GM23338 (cell line): Measurements from ENCODE around the gene BCAR3. TPM values are rescaled to one million over a fixed set of nuclear protein-coding genes. Genes with fewer than 3 reads are reported as not detected.

ENCODE experiments used
- ATAC-seq: fragments of 200-7000 bp; cut with Tn5 transposase; 3 replicates; pipeline ENCODE4 v1.9.1; 2020
- DNase-seq: peaks from one replicate; pipeline ENCODE4 v3.0.0-alpha.2; 2015; ENCODE audit warnings: low spot score
- H2AFZ ChIP-seq: fragments of 200-600 bp; sonication (generic); 2 replicates; pipeline ENCODE4 v1.8.0; 2016; ENCODE audit warnings: antibody characterized with exemption, mild to moderate bottlenecking, moderate library complexity
- H3F3A ChIP-seq: fragments of 200-600 bp; sonication (generic); replicated peaks from 2 replicates; pipeline ENCODE4 v1.8.0; 2017; ENCODE audit warnings: antibody characterized with exemption, mixed run types, low read depth
- H3K27ac ChIP-seq: fragments of 200-600 bp; sonication (generic); 2 replicates; pipeline ENCODE4 v1.6.1; 2016; ENCODE audit warnings: low read depth
- H3K27me3 ChIP-seq: fragments of 200-600 bp; sonication (generic); 2 replicates; pipeline ENCODE4 v1.8.0; 2016; ENCODE audit warnings: mild to moderate bottlenecking, mixed run types, moderate library complexity; ENCODE audit not compliant: insufficient read depth
- H3K36me3 ChIP-seq: fragments of 200-600 bp; sonication (generic); 2 replicates; pipeline ENCODE4 v1.8.0; 2016; ENCODE audit warnings: mild to moderate bottlenecking; ENCODE audit not compliant: insufficient read depth
- H3K4me1 ChIP-seq: fragments of 200-600 bp; sonication (generic); 2 replicates; pipeline ENCODE4 v1.8.0; 2016; ENCODE audit warnings: mild to moderate bottlenecking, moderate library complexity; ENCODE audit not compliant: insufficient read depth
- H3K4me2 ChIP-seq: fragments of 200-600 bp; sonication (generic); 2 replicates; pipeline ENCODE4 v1.7.1; 2017; ENCODE audit warnings: mixed run types
- H3K4me3 ChIP-seq: fragments of 200-600 bp; sonication (generic); 2 replicates; pipeline ENCODE4 v1.6.1; 2016; ENCODE audit warnings: mixed run types
- H3K79me2 ChIP-seq: fragments of 200-600 bp; sonication (generic); replicated peaks from 2 replicates; pipeline ENCODE4 v1.8.0; 2017; ENCODE audit warnings: mild to moderate bottlenecking; ENCODE audit not compliant: insufficient read depth
- H3K9me2 ChIP-seq: fragments of 200-600 bp; sonication (generic); 2 replicates; pipeline ENCODE4 v1.8.0; 2017; ENCODE audit not compliant: insufficient read depth
- H4K20me1 ChIP-seq: fragments of 200-600 bp; sonication (generic); replicated peaks from 2 replicates; pipeline ENCODE4 v1.8.0; 2017; ENCODE audit warnings: mild to moderate bottlenecking; ENCODE audit not compliant: insufficient read depth
- H3K27ac Mint-ChIP-seq: 2 replicates; pipeline ENCODE4 v1.8.0; 2020; ENCODE audit warnings: inconsistent platforms, mild to moderate bottlenecking, moderate library complexity, mixed read lengths
- H3K27me3 Mint-ChIP-seq: 3 replicates; pipeline ENCODE4 v1.8.0; 2022; ENCODE audit warnings: low read depth, mild to moderate bottlenecking, moderate library complexity, mixed read lengths, inconsistent platforms; ENCODE audit not compliant: insufficient read depth, poor library complexity
- H3K36me3 Mint-ChIP-seq: 3 replicates; pipeline ENCODE4 v1.8.0; 2021; ENCODE audit warnings: low read depth, mild to moderate bottlenecking, inconsistent platforms, moderate library complexity, mixed read lengths
- H3K4me1 Mint-ChIP-seq: 3 replicates; pipeline ENCODE4 v1.8.0; 2020; ENCODE audit warnings: mild to moderate bottlenecking, inconsistent platforms, mixed read lengths
- H3K4me3 Mint-ChIP-seq: 3 replicates; pipeline ENCODE4 v1.8.0; 2021; ENCODE audit warnings: moderate library complexity, mild to moderate bottlenecking, inconsistent platforms, mixed read lengths
- H3K9me3 Mint-ChIP-seq: 3 replicates; pipeline ENCODE4 v1.8.0; 2020; ENCODE audit warnings: moderate library complexity, mild to moderate bottlenecking, inconsistent platforms, mixed read lengths
- CREB1 ChIP-seq: fragments of 250-450 bp; sonication (Bioruptor Pico); IDR thresholded peaks from 2 replicates; pipeline ENCODE4 v1.5.0; 2020; ENCODE audit warnings: low read depth, mild to moderate bottlenecking, moderate library complexity
- EZH2 ChIP-seq: fragments of 200-600 bp; sonication (generic); IDR thresholded peaks from one replicate; pipeline ENCODE4 v1.8.0; 2017; ENCODE audit warnings: antibody characterized with exemption, mild to moderate bottlenecking, low read depth; ENCODE audit not compliant: unreplicated experiment
- NANOG ChIP-seq: IDR thresholded peaks from 2 replicates; pipeline ENCODE4 v1.6.1; 2016; ENCODE audit warnings: antibody characterized with exemption, borderline replicate concordance
- POLR2AphosphoS5 ChIP-seq: IDR thresholded peaks from 2 replicates; pipeline ENCODE4 v1.6.1; 2016; ENCODE audit warnings: antibody characterized with exemption, low read depth
- STAT1 ChIP-seq: IDR thresholded peaks from one replicate; pipeline ENCODE4 v1.6.1; 2016; ENCODE audit warnings: antibody characterized with exemption; ENCODE audit not compliant: unreplicated experiment
- ZNF114 ChIP-seq: fragments of 250-450 bp; sonication (Bioruptor Pico); IDR thresholded peaks from 2 replicates; pipeline ENCODE4 v1.5.0; 2020; ENCODE audit warnings: mild to moderate bottlenecking, moderate library complexity
- polyA plus RNA-seq: library from polyadenylated mRNA; unstranded; fragments of >200 nt; fragmentation: Nextera tagmentation; extraction: Ambion mirVana; gene quantifications from 2 replicates; pipeline ENCODE4 v1.2.1, GENCODE V29; 2016
- total RNA-seq: library from RNA; depleted of rRNA; stranded (reverse); fragments of >200 nt; shearing (Covaris generic); gene quantifications from 2 replicates; pipeline ENCODE4 v1.2.3, GENCODE V29; 2014
- TF ChIP-seq, protein P1 (sequence below): fragments of 250-450 bp; sonication (Bioruptor Pico); IDR thresholded peaks from 2 replicates; pipeline ENCODE4 v1.5.0; 2020; ENCODE audit warnings: mild to moderate bottlenecking, moderate library complexity
- TF ChIP-seq, protein P2 (sequence below): IDR thresholded peaks from 2 replicates; pipeline ENCODE4 v1.6.1; 2016; ENCODE audit warnings: antibody characterized with exemption
- TF ChIP-seq, protein P3 (sequence below): IDR thresholded peaks from one replicate; pipeline ENCODE4 v1.6.1; 2018; ENCODE audit warnings: antibody characterized with exemption; ENCODE audit not compliant: unreplicated experiment

BCAR3 gene
- total and polyA plus RNA-seq, 2 experiments from 2014 or later: 5.5 to 9.7 TPM

DNA sequence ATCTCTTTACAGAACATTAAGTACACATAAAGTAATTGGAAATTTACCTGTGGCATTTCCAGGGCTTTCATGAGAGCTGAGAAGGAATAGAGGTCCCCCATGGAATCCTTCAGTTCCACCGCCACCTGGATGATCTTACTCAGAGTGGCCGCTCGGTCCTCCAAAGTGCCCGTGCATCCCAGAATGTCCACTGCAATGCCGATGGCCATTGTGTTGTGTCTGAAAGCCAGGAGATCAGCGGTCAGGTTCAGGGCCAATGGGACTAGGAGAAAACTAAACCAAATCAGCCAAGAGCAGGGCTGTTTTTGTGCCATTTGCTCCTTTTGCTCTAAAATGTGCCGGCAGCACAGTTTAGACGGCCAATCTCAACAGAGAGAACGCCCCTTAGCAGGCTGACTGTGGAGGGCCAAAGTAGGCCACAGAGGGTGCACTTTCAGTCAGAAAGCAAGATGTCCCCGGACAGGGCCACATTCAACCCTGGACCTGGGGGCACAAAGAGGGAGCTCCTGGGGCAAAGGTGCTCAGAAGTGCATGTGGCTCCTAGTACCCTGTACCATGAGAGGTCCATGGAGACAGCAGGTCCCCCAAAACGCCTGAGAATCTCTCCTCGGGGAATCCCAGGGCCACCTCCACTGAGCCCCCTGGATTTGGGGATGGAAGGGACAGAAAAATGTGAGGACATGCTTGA lies 109.9 kb downstream of the BCAR3 start (continued):
- TF ChIP-seq, protein P1, sequence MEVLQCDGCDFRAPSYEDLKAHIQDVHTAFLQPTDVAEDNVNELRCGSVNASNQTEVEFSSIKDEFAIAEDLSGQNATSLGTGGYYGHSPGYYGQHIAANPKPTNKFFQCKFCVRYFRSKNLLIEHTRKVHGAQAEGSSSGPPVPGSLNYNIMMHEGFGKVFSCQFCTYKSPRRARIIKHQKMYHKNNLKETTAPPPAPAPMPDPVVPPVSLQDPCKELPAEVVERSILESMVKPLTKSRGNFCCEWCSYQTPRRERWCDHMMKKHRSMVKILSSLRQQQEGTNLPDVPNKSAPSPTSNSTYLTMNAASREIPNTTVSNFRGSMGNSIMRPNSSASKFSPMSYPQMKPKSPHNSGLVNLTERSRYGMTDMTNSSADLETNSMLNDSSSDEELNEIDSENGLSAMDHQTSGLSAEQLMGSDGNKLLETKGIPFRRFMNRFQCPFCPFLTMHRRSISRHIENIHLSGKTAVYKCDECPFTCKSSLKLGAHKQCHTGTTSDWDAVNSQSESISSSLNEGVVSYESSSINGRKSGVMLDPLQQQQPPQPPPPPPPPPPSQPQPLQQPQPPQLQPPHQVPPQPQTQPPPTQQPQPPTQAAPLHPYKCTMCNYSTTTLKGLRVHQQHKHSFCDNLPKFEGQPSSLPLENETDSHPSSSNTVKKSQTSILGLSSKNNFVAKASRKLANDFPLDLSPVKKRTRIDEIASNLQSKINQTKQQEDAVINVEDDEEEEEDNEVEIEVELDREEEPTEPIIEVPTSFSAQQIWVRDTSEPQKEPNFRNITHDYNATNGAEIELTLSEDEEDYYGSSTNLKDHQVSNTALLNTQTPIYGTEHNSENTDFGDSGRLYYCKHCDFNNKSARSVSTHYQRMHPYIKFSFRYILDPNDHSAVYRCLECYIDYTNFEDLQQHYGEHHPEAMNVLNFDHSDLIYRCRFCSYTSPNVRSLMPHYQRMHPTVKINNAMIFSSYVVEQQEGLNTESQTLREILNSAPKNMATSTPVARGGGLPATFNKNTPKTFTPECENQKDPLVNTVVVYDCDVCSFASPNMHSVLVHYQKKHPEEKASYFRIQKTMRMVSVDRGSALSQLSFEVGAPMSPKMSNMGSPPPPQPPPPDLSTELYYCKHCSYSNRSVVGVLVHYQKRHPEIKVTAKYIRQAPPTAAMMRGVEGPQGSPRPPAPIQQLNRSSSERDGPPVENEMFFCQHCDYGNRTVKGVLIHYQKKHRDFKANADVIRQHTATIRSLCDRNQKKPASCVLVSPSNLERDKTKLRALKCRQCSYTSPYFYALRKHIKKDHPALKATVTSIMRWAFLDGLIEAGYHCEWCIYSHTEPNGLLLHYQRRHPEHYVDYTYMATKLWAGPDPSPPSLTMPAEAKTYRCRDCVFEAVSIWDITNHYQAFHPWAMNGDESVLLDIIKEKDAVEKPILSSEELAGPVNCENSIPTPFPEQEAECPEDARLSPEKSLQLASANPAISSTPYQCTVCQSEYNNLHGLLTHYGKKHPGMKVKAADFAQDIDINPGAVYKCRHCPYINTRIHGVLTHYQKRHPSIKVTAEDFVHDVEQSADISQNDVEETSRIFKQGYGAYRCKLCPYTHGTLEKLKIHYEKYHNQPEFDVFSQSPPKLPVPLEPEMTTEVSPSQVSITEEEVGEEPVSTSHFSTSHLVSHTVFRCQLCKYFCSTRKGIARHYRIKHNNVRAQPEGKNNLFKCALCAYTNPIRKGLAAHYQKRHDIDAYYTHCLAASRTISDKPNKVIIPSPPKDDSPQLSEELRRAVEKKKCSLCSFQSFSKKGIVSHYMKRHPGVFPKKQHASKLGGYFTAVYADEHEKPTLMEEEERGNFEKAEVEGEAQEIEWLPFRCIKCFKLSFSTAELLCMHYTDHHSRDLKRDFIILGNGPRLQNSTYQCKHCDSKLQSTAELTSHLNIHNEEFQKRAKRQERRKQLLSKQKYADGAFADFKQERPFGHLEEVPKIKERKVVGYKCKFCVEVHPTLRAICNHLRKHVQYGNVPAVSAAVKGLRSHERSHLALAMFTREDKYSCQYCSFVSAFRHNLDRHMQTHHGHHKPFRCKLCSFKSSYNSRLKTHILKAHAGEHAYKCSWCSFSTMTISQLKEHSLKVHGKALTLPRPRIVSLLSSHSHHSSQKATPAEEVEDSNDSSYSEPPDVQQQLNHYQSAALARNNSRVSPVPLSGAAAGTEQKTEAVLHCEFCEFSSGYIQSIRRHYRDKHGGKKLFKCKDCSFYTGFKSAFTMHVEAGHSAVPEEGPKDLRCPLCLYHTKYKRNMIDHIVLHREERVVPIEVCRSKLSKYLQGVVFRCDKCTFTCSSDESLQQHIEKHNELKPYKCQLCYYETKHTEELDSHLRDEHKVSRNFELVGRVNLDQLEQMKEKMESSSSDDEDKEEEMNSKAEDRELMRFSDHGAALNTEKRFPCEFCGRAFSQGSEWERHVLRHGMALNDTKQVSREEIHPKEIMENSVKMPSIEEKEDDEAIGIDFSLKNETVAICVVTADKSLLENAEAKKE: no peak
- TF ChIP-seq ZNF114 (no peak), STAT1 (no peak), CREB1 (no peak)

DNA sequence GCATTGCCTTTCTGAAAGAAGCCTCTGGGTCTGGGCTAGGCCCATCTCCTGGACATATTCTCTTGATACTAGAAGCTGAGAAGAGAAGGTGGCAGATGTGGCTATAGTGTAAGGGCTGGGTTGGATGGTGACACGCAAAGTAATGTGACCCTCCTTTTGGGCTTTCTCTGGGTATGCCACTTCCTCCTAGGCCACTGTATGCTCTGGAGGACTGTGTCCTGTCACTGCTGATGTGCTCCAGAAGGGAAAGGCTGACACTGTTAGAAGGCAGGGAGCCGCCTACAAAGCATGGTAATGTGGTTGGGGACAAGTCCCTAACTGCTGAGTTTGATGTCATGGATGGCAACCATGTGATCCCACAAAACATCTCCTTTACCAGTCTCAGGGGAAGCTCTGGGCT lies 112.1 kb downstream of the BCAR3 start:
- no peak overlapping the region for H3K27ac ChIP-seq
- Mint-ChIP-seq H3K27me3 (peaks cover 6% of the 10 kb centered on the region), H3K27ac (no peak overlapping the region), H3K4me3 (no peak overlapping the region), H3K36me3 (peaks cover 24% of the 10 kb centered on the region), H3K9me3 (no peaks in the 10 kb centered on the region), H3K4me1 (peaks cover 16% of the 10 kb centered on the region)
- no peaks in the 10 kb centered on the region for H3K79me2 ChIP-seq
- no peak overlapping the region for H3K4me2 ChIP-seq
- no peaks in the 10 kb centered on the region for H3F3A ChIP-seq
- no peaks in the 10 kb centered on the region for H3K9me2 ChIP-seq
- 0 out of 2 replicates have a peak, but pooled peaks cover 8% of the 10 kb centered on the region for H4K20me1 ChIP-seq
- no peak overlapping the region for H3K4me3 ChIP-seq
- no peaks in the 10 kb centered on the region for H3K27me3 ChIP-seq
- no peaks in the 10 kb centered on the region; the same call in 1 of the 2 replicates for H3K36me3 ChIP-seq
- DNase-seq (no peak), ATAC-seq (no peak)
- H2AFZ ChIP-seq: no peak overlapping the region
- H3K4me1 ChIP-seq: peaks cover 13% of the 10 kb centered on the region
- TF ChIP-seq NANOG: no peak
- no peak for TF ChIP-seq ZNF114
- TF ChIP-seq POLR2AphosphoS5: no peak
- no peak for TF ChIP-seq STAT1
- TF ChIP-seq, protein P2, sequence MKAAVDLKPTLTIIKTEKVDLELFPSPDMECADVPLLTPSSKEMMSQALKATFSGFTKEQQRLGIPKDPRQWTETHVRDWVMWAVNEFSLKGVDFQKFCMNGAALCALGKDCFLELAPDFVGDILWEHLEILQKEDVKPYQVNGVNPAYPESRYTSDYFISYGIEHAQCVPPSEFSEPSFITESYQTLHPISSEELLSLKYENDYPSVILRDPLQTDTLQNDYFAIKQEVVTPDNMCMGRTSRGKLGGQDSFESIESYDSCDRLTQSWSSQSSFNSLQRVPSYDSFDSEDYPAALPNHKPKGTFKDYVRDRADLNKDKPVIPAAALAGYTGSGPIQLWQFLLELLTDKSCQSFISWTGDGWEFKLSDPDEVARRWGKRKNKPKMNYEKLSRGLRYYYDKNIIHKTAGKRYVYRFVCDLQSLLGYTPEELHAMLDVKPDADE: no peak
- TF ChIP-seq EZH2: no peak
- TF ChIP-seq, protein P3, sequence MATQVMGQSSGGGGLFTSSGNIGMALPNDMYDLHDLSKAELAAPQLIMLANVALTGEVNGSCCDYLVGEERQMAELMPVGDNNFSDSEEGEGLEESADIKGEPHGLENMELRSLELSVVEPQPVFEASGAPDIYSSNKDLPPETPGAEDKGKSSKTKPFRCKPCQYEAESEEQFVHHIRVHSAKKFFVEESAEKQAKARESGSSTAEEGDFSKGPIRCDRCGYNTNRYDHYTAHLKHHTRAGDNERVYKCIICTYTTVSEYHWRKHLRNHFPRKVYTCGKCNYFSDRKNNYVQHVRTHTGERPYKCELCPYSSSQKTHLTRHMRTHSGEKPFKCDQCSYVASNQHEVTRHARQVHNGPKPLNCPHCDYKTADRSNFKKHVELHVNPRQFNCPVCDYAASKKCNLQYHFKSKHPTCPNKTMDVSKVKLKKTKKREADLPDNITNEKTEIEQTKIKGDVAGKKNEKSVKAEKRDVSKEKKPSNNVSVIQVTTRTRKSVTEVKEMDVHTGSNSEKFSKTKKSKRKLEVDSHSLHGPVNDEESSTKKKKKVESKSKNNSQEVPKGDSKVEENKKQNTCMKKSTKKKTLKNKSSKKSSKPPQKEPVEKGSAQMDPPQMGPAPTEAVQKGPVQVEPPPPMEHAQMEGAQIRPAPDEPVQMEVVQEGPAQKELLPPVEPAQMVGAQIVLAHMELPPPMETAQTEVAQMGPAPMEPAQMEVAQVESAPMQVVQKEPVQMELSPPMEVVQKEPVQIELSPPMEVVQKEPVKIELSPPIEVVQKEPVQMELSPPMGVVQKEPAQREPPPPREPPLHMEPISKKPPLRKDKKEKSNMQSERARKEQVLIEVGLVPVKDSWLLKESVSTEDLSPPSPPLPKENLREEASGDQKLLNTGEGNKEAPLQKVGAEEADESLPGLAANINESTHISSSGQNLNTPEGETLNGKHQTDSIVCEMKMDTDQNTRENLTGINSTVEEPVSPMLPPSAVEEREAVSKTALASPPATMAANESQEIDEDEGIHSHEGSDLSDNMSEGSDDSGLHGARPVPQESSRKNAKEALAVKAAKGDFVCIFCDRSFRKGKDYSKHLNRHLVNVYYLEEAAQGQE: no peak
